ENCODE measurements around the gene UGT1A6. TPM values are rescaled to one million over a fixed set of nuclear protein-coding genes. Genes with fewer than 3 reads are reported as not detected.

Gene UGT1A6
- total RNA-seq, 4 donors from 2014 or later: 0.31 TPM; not detected in 3

- H3K27me3 ChIP-seq: no peaks in the 10 kb centered on the region
- no peak for ATAC-seq
Observed at GRCh38 chr2:233758849-233759248, 66.2 kb downstream of the UGT1A6 start.

GRCh38 chr2:233760043-233760442 is 67.4 kb downstream of the UGT1A6 start, which contains the start of gene UGT1A1:
UGT1A1 (plus strand) TSS chr2:233760270; CDS start chr2:233760288, 18 bp downstream.
- in situ Hi-C loops (cut with MboI; ENCODE audit: low sequenced_read_pairs in 4 of 4) (no loop called here), intact Hi-C loops (cut with DNase I; ENCODE audit: low total_unique reads) (no loop called here)
- no peaks in the 10 kb centered on the region for H3K9me3 ChIP-seq
- H3K4me1 ChIP-seq: no peaks in the 10 kb centered on the region
- DNase-seq: no peak
- no peak for TF ChIP-seq POLR2A (IDR thresholded peaks at IDR 0.05)
- TF ChIP-seq, protein P1, sequence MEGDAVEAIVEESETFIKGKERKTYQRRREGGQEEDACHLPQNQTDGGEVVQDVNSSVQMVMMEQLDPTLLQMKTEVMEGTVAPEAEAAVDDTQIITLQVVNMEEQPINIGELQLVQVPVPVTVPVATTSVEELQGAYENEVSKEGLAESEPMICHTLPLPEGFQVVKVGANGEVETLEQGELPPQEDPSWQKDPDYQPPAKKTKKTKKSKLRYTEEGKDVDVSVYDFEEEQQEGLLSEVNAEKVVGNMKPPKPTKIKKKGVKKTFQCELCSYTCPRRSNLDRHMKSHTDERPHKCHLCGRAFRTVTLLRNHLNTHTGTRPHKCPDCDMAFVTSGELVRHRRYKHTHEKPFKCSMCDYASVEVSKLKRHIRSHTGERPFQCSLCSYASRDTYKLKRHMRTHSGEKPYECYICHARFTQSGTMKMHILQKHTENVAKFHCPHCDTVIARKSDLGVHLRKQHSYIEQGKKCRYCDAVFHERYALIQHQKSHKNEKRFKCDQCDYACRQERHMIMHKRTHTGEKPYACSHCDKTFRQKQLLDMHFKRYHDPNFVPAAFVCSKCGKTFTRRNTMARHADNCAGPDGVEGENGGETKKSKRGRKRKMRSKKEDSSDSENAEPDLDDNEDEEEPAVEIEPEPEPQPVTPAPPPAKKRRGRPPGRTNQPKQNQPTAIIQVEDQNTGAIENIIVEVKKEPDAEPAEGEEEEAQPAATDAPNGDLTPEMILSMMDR (IDR thresholded peaks at IDR 0.05 in 4 of 5, conservative IDR thresholded peaks at IDR 0.05 in 1 of 5): no peak
- no peak within 1 kb of the TSS for H3K27ac ChIP-seq
- no peak within 1 kb of the TSS for H3K4me3 ChIP-seq
- no peaks in the 10 kb centered on the region for H3K36me3 ChIP-seq
- ATAC-seq: no peak
- H3K27me3 ChIP-seq: no peaks in the 10 kb centered on the region

More at GRCh38 chr2:233758849-233759248, 66.2 kb downstream of the UGT1A6 start:
- intact Hi-C loops (cut with DNase I; ENCODE audit: low total_unique reads) (no loop called here), in situ Hi-C loops (cut with MboI; ENCODE audit: low sequenced_read_pairs in 4 of 4) (no loop called here)
- no peak for DNase-seq
- Histone ChIP-seq H3K36me3 (no peaks in the 10 kb centered on the region), H3K27ac (no peak overlapping the region), H3K4me1 (no peaks in the 10 kb centered on the region), H3K9me3 (no peaks in the 10 kb centered on the region), H3K4me3 (no peak overlapping the region)
- no peak for TF ChIP-seq POLR2A (IDR thresholded peaks at IDR 0.05)
- TF ChIP-seq, protein P1 (IDR thresholded peaks at IDR 0.05 in 4 of 5, conservative IDR thresholded peaks at IDR 0.05 in 1 of 5): no peak

DNA sequence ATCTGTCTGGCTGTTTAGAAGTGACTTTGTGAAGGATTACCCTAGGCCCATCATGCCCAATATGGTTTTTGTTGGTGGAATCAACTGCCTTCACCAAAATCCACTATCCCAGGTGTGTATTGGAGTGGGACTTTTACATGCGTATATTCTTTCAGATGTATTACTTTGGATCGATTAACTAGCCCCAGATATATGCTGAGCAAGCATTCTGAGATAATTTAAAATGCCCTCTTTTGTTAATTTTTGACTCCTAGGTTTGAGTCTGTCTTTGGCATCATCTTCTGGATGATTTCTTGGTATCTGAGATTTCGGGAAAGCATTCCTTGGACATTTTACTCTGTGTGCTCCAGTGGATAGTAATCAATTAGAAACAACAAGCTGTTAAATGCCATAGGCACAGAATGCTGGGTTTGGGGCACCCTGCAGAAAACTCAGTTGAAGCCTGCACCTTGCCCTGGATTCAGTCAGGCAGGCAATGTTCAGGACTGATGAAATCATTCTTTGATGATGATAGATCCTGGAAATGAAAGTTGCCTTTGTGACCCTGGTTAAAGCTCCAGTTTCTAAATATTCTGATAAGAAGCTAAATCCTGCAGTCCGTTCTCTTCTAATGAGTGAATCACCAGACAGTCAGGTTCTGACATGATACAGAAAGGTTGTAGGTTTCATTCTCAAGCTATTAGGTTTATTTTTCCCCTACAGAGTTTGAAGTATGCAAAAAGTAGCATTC is 68.5 kb downstream of the UGT1A6 start:
- Histone ChIP-seq H3K4me3 (no peak overlapping the region), H3K4me1 (no peaks in the 10 kb centered on the region), H3K27ac (no peak overlapping the region), H3K9me3 (no peaks in the 10 kb centered on the region), H3K27me3 (no peaks in the 10 kb centered on the region), H3K36me3 (no peaks in the 10 kb centered on the region)
- in situ Hi-C loops (cut with MboI; ENCODE audit: low sequenced_read_pairs in 4 of 4): no loop called here
- TF ChIP-seq POLR2A (IDR thresholded peaks at IDR 0.05): no peak
- TF ChIP-seq, protein P1 (IDR thresholded peaks at IDR 0.05 in 4 of 5, conservative IDR thresholded peaks at IDR 0.05 in 1 of 5): no peak
- intact Hi-C loops (cut with DNase I; ENCODE audit: low total_unique reads): no loop called here
- ATAC-seq (no peak), DNase-seq (no peak)

DNA sequence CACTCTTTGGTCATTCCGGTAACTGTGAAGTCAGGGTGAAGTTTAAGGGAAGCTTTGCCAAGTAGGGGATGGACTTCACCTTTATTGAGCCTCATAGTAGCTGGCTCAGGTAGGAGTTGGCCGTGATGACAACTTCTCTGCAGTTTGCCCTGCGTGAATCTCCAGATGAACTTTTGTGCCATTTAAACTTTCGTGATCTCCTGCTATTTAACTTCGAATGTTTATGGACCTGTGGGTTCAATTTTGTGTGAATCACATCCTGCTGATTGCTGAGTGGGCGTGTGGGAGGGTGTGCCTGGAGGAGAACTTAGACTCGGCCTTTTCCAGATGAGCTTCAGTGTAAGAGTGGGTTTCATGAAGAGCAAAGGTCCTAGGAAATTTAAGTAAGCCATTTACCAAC is 71.6 kb downstream of the UGT1A6 start:
- no peak for ATAC-seq
- intact Hi-C loops (cut with DNase I; ENCODE audit: low total_unique reads) (no loop called here), in situ Hi-C loops (cut with MboI; ENCODE audit: low sequenced_read_pairs in 4 of 4) (no loop called here)
- TF ChIP-seq, protein P1 (IDR thresholded peaks at IDR 0.05 in 4 of 5, conservative IDR thresholded peaks at IDR 0.05 in 1 of 5): no peak
- no peak for TF ChIP-seq POLR2A (IDR thresholded peaks at IDR 0.05)
- no peak overlapping the region for H3K4me3 ChIP-seq
- DNase-seq: no peak
- no peaks in the 10 kb centered on the region for H3K4me1 ChIP-seq
- no peaks in the 10 kb centered on the region for H3K9me3 ChIP-seq
- H3K27ac ChIP-seq: no peak overlapping the region
- H3K36me3 ChIP-seq: no peaks in the 10 kb centered on the region
- H3K27me3 ChIP-seq: peaks cover 0 to 2% (median 0%) of the 10 kb centered on the region in 3 donors
